H1 (cell line): ENCODE measurements around the gene RSU1. TPM values are rescaled to one million over a fixed set of nuclear protein-coding genes. Genes with fewer than 3 reads are reported as not detected.

Experiments
- ATF3 ChIP-seq: IDR thresholded peaks from 2 replicates; pipeline ENCODE4 v1.6.1; 2011; ENCODE audit warnings: low read depth, mild to moderate bottlenecking, low read length; ENCODE audit not compliant: insufficient read depth
- SP2 ChIP-seq: IDR thresholded peaks from 2 replicates; pipeline ENCODE4 v1.6.1; 2012; ENCODE audit warnings: mild to moderate bottlenecking, low read length, inconsistent platforms
- polyA plus RNA-seq, 7 experiments: library from polyadenylated mRNA; depleted of rRNA in 3 of 7; stranded (reverse) in 5 of 7; unstranded in 2 of 7; fragments of >200 nt in 5 of 7; fragments of 200-250 nt in 2 of 7; gene quantifications; 1 replicate in 5 of 7; 2 replicates in 1 of 7; 4 replicates in 1 of 7; pipeline versions ENCODE4 v1.2.1 to v1.2.3, GENCODE V29; 2011 to 2013; ENCODE audit warnings: missing spikeins in 2 of 7, mixed read lengths in 2 of 7
- total RNA-seq: library from RNA; stranded (reverse); fragmentation: NEBNext Ultra II Directional; extraction: Animal tissue kit (Norgen Biotek cat#: 25700); gene quantifications from 2 replicates; pipeline ENCODE4 v1.2.1, GENCODE V29; 2021

RSU1 gene
- total and polyA plus RNA-seq, 2 of the 8 experiments (the other 6 are each of a cell fraction or from before 2014, with no cell fraction given): 50.0 to 68.2 TPM

- TF ChIP-seq ATF3 (no peak), SP2 (no peak)
Observed at GRCh38 chr10:16794005-16794404, 23.2 kb downstream of the RSU1 start (continued).
